Kidney glomerular epithelial cell (primary cell): ENCODE results near the gene THOC5.

Experiments
- DNase-seq: peaks from one replicate; lab custom pipeline; 2025; lab: John Stamatoyannopoulos, UW

THOC5 gene

DNA sequence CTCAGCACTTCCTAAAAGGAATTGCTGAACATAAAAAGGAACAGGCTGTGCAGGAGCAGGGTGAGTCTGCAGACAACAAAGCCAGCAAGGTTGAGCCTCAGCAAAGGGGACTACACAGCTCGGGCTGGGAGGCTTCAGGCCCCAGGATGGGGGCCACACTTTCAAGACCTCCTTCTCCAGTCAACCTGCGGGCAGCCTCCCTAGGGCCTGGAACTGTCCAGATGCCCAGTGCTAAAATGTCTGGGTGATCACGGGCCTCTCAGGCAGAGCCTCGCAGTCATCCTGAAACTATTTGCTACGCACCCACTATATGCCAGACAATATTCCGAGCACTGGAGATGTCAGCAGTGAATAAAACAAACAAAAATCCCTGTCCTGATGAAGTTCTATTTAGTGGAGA lies 77.4 kb downstream of the THOC5 start:
- no peak for DNase-seq

DNA sequence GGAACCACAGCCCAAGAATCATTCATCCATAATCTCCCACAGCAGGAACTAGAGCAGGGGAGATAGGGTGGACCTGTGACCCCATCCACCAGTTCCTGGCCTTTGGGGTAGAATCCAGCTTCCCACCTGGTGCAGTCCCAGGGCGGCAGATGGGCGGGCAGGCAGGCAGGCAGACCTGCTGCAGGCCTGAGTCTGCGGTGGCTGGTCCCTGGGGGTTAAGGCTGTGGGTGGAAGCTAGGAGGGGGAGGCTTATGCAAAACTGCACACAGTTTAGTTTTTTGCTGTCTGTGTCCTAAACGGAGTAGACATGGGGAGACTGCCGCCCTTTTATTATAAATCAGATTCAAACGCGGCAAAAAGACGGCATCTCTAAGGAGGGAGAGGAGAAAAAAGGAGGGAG lies 78.0 kb downstream of the THOC5 start:
- DNase-seq, result no peak

DNA sequence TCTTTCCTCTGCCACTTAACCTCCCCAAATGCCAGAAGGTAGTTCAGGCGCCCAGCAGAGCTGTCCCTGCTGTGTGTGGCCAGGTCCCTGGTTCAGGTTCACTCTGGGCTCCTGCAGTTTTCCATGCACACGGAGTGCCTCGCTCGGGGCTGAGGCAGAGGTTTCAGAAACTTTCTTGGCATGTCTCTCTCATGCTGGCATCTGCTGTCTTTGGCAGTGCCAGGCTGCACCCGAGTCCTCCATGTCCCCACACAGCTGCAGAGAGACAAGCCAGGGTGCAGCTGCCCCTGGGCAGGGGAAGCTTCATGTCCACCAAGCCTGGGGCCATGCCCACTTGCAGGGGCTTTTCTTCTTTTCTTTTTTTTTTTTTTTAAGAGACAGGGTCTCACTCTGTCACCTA lies 80.6 kb downstream of the THOC5 start:
- no peak for DNase-seq

DNA sequence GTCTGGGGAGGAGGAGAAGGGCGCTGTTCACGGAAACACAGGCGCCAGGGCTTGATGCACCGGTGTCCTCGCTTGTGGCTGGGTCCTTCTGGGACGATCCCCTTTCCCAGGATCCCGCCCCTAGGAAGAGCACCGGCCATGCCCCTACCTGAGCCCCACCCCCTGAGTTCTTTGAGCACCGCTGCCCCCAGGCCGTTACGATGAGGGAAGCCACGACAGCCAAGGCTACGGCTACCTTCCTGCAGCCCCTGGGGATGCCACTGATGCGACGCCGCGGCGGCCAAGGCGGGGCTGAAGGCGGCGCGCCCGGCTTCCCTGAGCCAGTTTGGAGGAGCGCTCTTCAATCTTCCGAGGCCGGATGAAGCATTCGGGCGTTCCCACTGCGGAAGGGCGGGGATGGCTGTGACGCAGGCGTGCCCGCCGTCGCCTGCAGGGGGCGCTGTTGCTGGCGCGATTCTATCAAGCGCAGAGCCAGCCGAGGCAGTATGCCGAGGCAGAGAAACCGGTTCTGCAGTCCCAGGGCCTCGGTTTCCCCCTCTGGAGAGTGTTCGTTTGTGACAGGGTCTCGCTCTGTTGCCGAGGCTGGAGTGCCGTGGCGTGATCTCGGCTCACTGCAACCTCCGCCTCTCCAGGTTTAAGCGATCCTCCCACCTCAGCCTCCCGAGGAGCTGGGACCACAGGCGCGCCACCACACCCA lies 83.2 kb downstream of the THOC5 start:
- peak; percentile 32 for DNase-seq

DNA sequence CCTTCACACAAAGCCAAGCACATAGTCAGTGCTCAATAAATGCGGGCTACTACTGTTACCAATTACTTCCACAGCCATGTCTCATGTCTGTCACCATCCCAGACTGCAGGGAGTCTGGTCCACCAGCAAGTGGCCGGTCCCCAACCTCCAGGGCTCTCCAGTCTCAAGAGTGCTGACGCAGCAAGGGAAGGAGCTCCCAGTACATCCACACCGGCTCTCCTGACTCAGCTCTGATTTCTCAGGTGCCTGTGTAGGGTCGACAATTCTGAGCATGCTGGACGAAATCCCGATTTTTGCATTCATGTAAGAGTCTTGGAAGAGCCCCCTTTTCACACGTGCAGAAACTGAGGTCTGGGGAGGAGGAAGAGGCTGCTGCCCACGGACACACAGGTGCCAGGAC lies 83.8 kb downstream of the THOC5 start:
- no peak for DNase-seq

DNA sequence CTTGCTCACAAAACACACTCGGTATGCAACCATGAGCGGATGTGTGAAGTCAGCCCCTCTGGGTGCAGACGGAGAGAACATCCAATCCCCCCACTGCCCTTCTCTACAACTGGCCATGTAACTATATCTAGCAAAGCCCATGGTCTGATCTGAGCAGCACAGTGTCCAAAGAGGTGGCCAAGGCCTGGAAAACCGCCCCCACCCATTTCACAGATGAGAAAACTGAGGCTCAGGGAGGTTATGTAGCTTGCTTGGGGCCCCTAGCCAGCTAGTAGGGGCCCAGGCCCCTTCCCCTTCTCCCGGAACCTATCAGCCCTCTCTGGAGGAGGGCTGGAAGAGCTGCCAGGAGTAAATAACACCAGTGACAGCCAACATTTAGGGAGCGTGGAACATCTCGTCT lies 89.0 kb downstream of the THOC5 start:
- DNase-seq, result no peak

DNA sequence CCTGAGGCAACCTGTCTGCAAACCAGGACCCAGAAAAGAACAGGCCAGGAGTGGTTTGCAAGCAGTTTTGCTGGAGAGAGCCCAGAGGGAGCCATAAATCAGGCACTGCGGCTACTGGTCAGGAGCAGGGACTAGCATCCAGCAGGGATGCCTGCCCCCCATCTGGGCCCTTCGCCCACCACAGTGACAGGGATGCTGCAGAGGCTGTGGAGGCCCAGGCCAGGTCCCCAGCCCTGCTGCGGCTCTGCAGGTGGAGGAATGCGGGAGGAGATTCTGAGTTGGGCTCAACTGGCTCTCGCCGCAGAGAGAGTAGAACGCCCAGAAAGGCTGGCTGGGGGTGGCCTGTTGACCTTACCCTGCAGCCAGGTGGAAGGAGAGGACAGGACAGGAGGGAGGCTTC lies 89.9 kb downstream of the THOC5 start:
- no peak for DNase-seq

DNA sequence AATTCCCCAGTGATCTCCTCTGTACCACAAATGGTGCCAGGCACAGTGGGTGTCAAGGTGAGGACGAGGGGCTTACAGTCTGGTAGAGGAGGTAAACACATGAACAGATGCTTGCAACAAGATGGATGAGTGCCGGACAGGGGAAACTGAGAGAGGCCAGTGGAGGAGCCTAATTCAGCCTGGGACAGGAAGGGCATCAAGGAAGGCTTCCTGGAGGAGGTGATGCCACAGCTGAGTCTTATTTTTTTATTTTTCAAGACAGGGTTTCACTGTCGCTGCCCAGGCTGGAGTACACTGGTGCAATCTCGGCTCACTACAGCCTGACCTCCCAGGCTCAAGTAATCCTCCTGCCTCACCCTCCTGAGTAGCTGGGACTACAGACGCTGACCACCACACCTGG lies 92.3 kb downstream of the THOC5 start:
- DNase-seq, result no peak

DNA sequence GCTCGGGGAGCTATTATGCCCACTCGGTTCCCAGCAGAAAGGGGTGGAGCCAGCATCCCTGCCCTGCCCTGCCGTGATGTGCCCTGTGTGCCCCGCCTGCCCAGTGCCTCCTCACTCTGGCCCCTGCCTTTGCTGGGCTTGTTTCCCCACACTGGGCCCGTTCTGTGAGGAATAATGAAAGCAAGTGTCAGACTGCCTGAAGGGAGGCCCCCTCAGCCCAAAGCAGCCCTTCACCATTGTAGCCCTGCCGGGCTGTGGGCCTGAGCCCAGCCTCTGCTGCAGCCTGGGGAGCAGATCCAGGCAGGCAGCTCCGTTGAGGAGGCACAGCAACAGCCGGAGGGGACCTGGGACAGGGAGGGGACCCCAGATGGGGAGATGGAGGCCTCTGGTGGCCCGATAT lies 93.8 kb downstream of the THOC5 start:
- DNase-seq, result no peak

DNA sequence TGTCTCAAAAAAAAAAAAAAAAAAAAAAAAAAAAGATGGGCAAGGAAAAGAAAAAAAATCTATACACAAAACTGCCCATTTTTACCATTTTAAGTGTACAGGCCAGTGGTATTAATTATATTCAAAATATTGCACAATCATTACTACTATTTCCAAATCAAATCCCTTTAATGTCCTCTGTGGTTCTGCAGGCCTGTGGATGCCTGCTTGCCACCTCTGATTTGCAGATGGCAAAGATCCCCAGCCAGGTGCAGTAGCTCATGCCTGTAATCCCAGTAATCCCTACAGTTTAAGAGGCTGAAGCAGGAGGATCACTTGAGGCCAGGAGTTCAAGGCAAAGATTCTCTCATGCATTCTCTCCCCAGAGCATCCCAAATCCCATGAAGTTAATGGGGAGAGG lies 95.0 kb downstream of the THOC5 start:
- no peak for DNase-seq

DNA sequence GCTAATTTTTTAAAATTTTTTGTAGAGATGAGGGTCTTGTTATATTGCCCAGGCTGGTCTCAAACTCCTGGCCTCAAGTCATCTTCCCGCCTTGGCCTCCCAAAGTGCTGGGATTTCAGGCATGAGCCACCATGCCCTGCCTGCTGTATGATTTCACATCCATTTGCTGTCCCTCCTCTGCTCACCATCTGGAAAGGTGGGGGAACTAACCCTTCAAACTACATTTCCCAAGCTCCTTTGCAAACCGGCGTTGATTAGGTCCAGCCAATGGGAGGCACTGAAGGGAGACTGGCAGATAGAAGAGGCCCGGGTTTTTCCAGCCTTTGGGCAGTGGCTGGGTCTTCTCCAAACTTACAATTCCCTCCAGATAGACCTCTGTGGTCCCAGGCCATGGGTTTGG lies 95.8 kb downstream of the THOC5 start:
- DNase-seq, result no peak

DNA sequence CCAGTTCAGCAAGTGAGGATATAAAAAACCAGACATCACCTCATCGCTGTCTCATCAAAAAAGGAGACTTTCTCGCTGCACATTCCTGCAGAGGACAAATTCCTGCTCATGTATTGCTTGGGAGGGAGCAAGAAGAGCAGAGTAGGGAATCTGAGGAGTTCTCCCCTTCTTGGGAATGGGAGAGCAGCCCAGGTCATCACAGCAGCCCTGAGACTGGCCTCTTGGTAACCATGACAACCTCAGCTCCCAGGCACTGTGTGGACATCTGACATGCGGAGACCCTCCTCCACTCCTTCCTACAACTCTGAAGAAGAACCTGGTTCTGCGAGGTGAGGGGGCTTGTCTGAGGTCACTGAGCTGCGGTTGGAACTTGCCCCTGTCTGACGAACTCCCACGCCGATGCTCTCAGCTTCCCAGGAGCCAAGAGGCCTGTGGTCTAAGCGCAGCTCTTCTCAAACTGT lies 97.3 kb downstream of the THOC5 start:
- peak; percentile 75 for DNase-seq
